Myocyte (in vitro differentiated cells): ENCODE measurements around the gene DAZAP1. TPM values are rescaled to one million over a fixed set of nuclear protein-coding genes. Genes with fewer than 3 reads are reported as not detected.

Source experiments
- total RNA-seq: library from RNA; depleted of rRNA; stranded (reverse); fragments of >200 nt; gene quantifications from 2 replicates; pipeline ENCODE4 v1.2.3, GENCODE V29; 2014

The DAZAP1 gene
- total RNA-seq, 1 donor from 2014 or later = 61.5 TPM

Other genes with a start within 250 kb of the DAZAP1 start
- gene SBNO2, start 233.3 kb upstream of the DAZAP1 start, total RNA-seq = 23.3 and 25.0 TPM in 2 replicates
- gene STK11, start 201.8 kb upstream of the DAZAP1 start, total RNA-seq = 86.3 and 94.9 TPM in 2 replicates
- gene CBARP, start 169.6 kb upstream of the DAZAP1 start, total RNA-seq = 4.0 and 4.8 TPM in 2 replicates
- 46.5 and 61.9 TPM in 2 replicates for gene ATP5F1D, start 165.8 kb upstream of the DAZAP1 start, total RNA-seq
- gene MIDN, start 159.0 kb upstream of the DAZAP1 start, total RNA-seq = 17.2 and 30.6 TPM in 2 replicates
- gene CIRBP, start 138.3 kb upstream of the DAZAP1 start, total RNA-seq = 441 and 497 TPM in 2 replicates
- gene FAM174C, start 132.1 kb upstream of the DAZAP1 start, total RNA-seq = 33.8 and 55.3 TPM in 2 replicates
- gene EFNA2, start 121.7 kb upstream of the DAZAP1 start, total RNA-seq = not detected in 2 replicates
- 104 and 124 TPM in 2 replicates for gene NDUFS7, start 23.7 kb upstream of the DAZAP1 start, total RNA-seq
- gene GAMT, start 6.0 kb upstream of the DAZAP1 start, total RNA-seq = 147 and 191 TPM in 2 replicates
- gene RPS15, start 30.8 kb downstream of the DAZAP1 start, total RNA-seq = 1,600 and 2,923 TPM in 2 replicates
- 0.53 and 1.9 TPM in 2 replicates for gene APC2, start 42.5 kb downstream of the DAZAP1 start, total RNA-seq
- gene C19orf25, start 71.6 kb downstream of the DAZAP1 start, total RNA-seq = 37.6 and 53.1 TPM in 2 replicates
- 7.1 and 8.5 TPM in 2 replicates for gene PCSK4, start 82.8 kb downstream of the DAZAP1 start, total RNA-seq
- 4.3 and 7.4 TPM in 2 replicates for gene REEP6, start 83.6 kb downstream of the DAZAP1 start, total RNA-seq
- gene ADAMTSL5, start 105.4 kb downstream of the DAZAP1 start, total RNA-seq = 9.7 and 9.8 TPM in 2 replicates
- gene PLK5, start 116.5 kb downstream of the DAZAP1 start, total RNA-seq = not detected in 2 replicates
- gene MEX3D, start 160.7 kb downstream of the DAZAP1 start, total RNA-seq = 44.0 and 45.3 TPM in 2 replicates
- 186 and 193 TPM in 2 replicates for gene MBD3, start 185.3 kb downstream of the DAZAP1 start, total RNA-seq
- 70.9 and 73.3 TPM in 2 replicates for gene UQCR11, start 197.9 kb downstream of the DAZAP1 start, total RNA-seq
- 124 and 141 TPM in 2 replicates for gene TCF3, start 245.0 kb downstream of the DAZAP1 start, total RNA-seq